LNCAP (cell line): ENCODE data around the gene SCARB1.

Source experiments
- CTCF ChIP-seq: fragments of 450-650 bp; IDR thresholded peaks from 2 replicates; pipeline ENCODE4 v1.5.1; 2017; ENCODE audit warnings: mild to moderate bottlenecking

Gene SCARB1

GRCh38 chr12:124808272-124808671, 55.4 kb downstream of the SCARB1 start:
- TF ChIP-seq CTCF, result no peak

- TF ChIP-seq CTCF, result no peak
These were observed 57.6 kb downstream of the SCARB1 start for GRCh38 chr12:124805876-124806668.

GRCh38 chr12:124805050-124805449, 58.6 kb downstream of the SCARB1 start:
- TF ChIP-seq CTCF, result no peak

- no peak for TF ChIP-seq CTCF
These were observed 59.5 kb downstream of the SCARB1 start for GRCh38 chr12:124804011-124804621.

- no peak for TF ChIP-seq CTCF
These were observed 61.3 kb downstream of the SCARB1 start for GRCh38 chr12:124802361-124802760.

GRCh38 chr12:124800506-124800905, 63.2 kb downstream of the SCARB1 start:
- TF ChIP-seq CTCF, result no peak

GRCh38 chr12:124797321-124797720, 66.3 kb downstream of the SCARB1 start:
- no peak for TF ChIP-seq CTCF
